ENCODE data around the gene BMP3.
"Not testable (repeated sequence)": the region's sequence is repeated elsewhere in the genome, so short reads cannot be mapped to it uniquely, and the experiment has no call there.

Gene BMP3

DNA sequence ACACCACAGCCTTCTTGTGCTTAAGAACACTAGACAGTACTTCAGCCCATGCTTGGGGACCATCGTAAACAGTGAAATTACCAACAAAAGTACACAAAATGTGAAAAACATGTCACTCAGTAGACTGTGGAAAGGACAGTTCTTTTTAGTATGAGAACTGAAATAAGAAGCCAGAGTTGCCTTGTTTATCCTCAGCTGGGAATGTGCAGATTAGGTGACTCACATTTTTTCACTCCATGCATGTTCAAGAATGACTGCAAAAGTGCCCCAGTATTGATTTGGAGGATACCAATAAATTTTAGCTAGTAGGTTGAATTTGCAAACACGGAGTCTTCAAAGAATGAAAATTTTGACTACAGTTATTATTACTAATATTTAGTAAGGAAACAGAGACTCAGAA, 23.1 kb upstream of the BMP3 start:
- no peak overlapping the region for H3K27ac ChIP-seq
- TF ChIP-seq, protein P1, sequence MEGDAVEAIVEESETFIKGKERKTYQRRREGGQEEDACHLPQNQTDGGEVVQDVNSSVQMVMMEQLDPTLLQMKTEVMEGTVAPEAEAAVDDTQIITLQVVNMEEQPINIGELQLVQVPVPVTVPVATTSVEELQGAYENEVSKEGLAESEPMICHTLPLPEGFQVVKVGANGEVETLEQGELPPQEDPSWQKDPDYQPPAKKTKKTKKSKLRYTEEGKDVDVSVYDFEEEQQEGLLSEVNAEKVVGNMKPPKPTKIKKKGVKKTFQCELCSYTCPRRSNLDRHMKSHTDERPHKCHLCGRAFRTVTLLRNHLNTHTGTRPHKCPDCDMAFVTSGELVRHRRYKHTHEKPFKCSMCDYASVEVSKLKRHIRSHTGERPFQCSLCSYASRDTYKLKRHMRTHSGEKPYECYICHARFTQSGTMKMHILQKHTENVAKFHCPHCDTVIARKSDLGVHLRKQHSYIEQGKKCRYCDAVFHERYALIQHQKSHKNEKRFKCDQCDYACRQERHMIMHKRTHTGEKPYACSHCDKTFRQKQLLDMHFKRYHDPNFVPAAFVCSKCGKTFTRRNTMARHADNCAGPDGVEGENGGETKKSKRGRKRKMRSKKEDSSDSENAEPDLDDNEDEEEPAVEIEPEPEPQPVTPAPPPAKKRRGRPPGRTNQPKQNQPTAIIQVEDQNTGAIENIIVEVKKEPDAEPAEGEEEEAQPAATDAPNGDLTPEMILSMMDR (IDR thresholded peaks at IDR 0.05), result no peak
- TF ChIP-seq ZFX (IDR thresholded peaks at IDR 0.05; ENCODE audit: borderline replicate concordance), result no peak

- not testable (repeated sequence) for H3K27ac ChIP-seq
Measured at GRCh38 chr4:81016566-81016965, 13.9 kb upstream of the BMP3 start.

DNA sequence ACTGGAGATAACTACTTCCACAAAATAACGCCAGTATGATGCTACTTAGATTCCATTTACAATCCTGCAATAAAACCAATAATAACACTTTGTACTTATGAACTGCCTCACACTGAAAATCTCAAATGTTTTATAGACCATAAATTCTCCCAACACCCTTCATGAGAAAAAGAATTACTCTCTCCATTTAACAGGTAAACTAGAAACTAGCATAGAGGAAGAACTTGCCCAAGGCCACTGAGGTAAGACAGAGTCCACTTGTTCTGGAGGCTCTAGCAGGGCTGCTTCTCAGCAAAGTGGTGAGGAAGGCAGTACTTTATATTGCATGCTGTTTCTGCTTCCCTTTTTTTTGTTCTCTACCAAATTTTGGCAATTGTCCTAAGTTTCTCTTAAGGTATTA, 11.5 kb upstream of the BMP3 start:
- H3K27ac ChIP-seq, result no peak overlapping the region
- TF ChIP-seq, protein P1 (IDR thresholded peaks at IDR 0.05), result no peak
- TF ChIP-seq ZFX (IDR thresholded peaks at IDR 0.05; ENCODE audit: borderline replicate concordance), result no peak

- no peak for TF ChIP-seq ZFX (IDR thresholded peaks at IDR 0.05; ENCODE audit: borderline replicate concordance)
- TF ChIP-seq, protein P1 (IDR thresholded peaks at IDR 0.05), result no peak
- H3K27ac ChIP-seq, result no peak overlapping the region
Measured at GRCh38 chr4:81021142-81021944, 9.2 kb upstream of the BMP3 start.

DNA sequence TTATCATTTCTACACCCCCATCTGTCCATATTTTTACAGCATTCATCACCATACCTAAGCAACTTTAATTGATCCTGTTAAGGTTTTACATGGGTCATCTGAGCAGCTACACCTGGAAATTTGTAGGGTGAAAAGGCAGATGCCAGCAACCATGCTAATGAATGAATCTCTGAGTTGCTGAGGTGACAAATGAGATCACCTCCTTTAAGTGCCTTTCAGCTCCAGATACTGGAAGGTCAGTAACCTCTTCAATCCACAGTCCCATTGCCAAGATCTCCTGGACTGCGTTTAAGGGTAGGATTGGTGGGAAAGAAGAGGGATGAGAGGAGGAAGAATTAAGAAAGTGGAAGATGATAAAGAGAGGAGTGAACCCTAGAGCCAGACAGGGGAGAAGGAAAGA, 8.5 kb upstream of the BMP3 start:
- TF ChIP-seq ZFX (IDR thresholded peaks at IDR 0.05; ENCODE audit: borderline replicate concordance), result no peak
- TF ChIP-seq, protein P1 (IDR thresholded peaks at IDR 0.05), result no peak
- no peak overlapping the region for H3K27ac ChIP-seq

GRCh38 chr4:81023484-81023883, 7.0 kb upstream of the BMP3 start:
- H3K27ac ChIP-seq, result no peak overlapping the region
- TF ChIP-seq, protein P1 (IDR thresholded peaks at IDR 0.05), result no peak
- no peak for TF ChIP-seq ZFX (IDR thresholded peaks at IDR 0.05; ENCODE audit: borderline replicate concordance)

- TF ChIP-seq ZFX (IDR thresholded peaks at IDR 0.05; ENCODE audit: borderline replicate concordance), result no peak
- TF ChIP-seq, protein P1 (IDR thresholded peaks at IDR 0.05), result no peak
- no peak overlapping the region for H3K27ac ChIP-seq
Measured at GRCh38 chr4:81030981-81031791, 678 bp downstream of the BMP3 start.
